A549 (cell line): Measurements from ENCODE around the gene KCNA10.

Experiments
- CHD4 ChIP-seq: fragments of 200-600 bp; sonication (generic); IDR thresholded peaks from 2 replicates; pipeline ENCODE4 v1.6.1; 2016; ENCODE audit warnings: antibody characterized with exemption, mild to moderate bottlenecking, borderline replicate concordance
- CTCF ChIP-seq: fragments of >200 bp; sonication (Bioruptor Twin); formaldehyde crosslinking; IDR thresholded peaks from 3 replicates; pipeline ENCODE4 v1.5.1; 2016
- EP300 ChIP-seq, 2 experiments: fragments of >200 bp; sonication (Bioruptor Twin); formaldehyde crosslinking; IDR thresholded peaks; 2 replicates in 1 of 2; 3 replicates in 1 of 2; pipeline ENCODE4 v1.6.1; 2016 to 2017
- HDAC2 ChIP-seq: fragments of 200-600 bp; sonication (generic); IDR thresholded peaks from 2 replicates; pipeline ENCODE4 v1.6.1; 2016
- JUNB ChIP-seq: fragments of >200 bp; sonication (Bioruptor Twin); formaldehyde crosslinking; IDR thresholded peaks from 2 replicates; pipeline ENCODE4 v1.6.1; 2016
- MAX ChIP-seq: IDR thresholded peaks from 2 replicates; pipeline ENCODE4 v1.6.1; 2012
- MYC ChIP-seq: IDR thresholded peaks from 2 replicates; pipeline ENCODE4 v1.6.1; 2012; ENCODE audit warnings: mild to moderate bottlenecking, inconsistent platforms, low read length, improper control_type of control experiment, borderline replicate concordance
- PBX3 ChIP-seq: IDR thresholded peaks from 2 replicates; pipeline ENCODE4 v1.6.1; 2012
- POLR2A ChIP-seq: IDR thresholded peaks from 2 replicates; pipeline ENCODE4 v1.6.1; 2012; ENCODE audit warnings: mild to moderate bottlenecking, low read length
- RAD21 ChIP-seq, 2 experiments: fragments of >200 bp in 1 of 2; sonication (Bioruptor Twin) in 1 of 2; formaldehyde crosslinking in 1 of 2; IDR thresholded peaks in 1 of 2; conservative IDR thresholded peaks in 1 of 2; 2 replicates in 1 of 2; 3 replicates in 1 of 2; pipeline ENCODE4 v1.6.1; 2012 to 2018; ENCODE audit warnings: inconsistent platforms in 1 of 2
- RCOR1 ChIP-seq: fragments of 150-350 bp; IDR thresholded peaks from 2 replicates; pipeline ENCODE4 v1.6.1; 2014; ENCODE audit warnings: antibody characterized with exemption, low read length, low read depth
- REST ChIP-seq: fragments of 200-600 bp; sonication (generic); IDR thresholded peaks from 2 replicates; pipeline ENCODE4 v1.6.1; 2016; ENCODE audit warnings: antibody characterized with exemption, mild to moderate bottlenecking, moderate library complexity
- RFX5 ChIP-seq: fragments of 450-650 bp; IDR thresholded peaks from 2 replicates; pipeline ENCODE4 v1.7.1; 2014; ENCODE audit warnings: antibody characterized with exemption, mild to moderate bottlenecking, moderate library complexity
- USF2 ChIP-seq: fragments of 450-650 bp; IDR thresholded peaks from 2 replicates; pipeline ENCODE4 v1.6.1; 2014; ENCODE audit warnings: antibody characterized with exemption

- TF ChIP-seq USF2 = no peak
- no peak for TF ChIP-seq PBX3
- TF ChIP-seq MAX = no peak
- TF ChIP-seq CHD4 = no peak
- no peak for TF ChIP-seq MYC
- no peak for TF ChIP-seq RFX5
- TF ChIP-seq JUNB = no peak
- no peak for TF ChIP-seq RAD21 (conservative IDR thresholded peaks at IDR 0.05 in 1 of 2, IDR thresholded peaks at IDR 0.05 in 1 of 2)
- no peak for TF ChIP-seq POLR2A
- no peak for TF ChIP-seq REST
- TF ChIP-seq EP300 (IDR thresholded peaks at IDR 0.05) = no peak
- no peak for TF ChIP-seq CTCF
- no peak for TF ChIP-seq HDAC2
- TF ChIP-seq RCOR1 = no peak
These were observed 13.4 kb downstream of the KCNA10 start for GRCh38 chr1:110505596-110505995.
